Endodermal cell (in vitro differentiated cells): ENCODE data around the gene FAM98B. TPM values are rescaled to one million over a fixed set of nuclear protein-coding genes. Genes with fewer than 3 reads are reported as not detected.

ENCODE experiments used
- DNase-seq: peaks from one replicate; pipeline ENCODE4 v3.0.0-alpha.2; 2017
- H3K27ac ChIP-seq: 2 replicates; pipeline ENCODE4 v1.5.1; 2013; ENCODE audit warnings: mild to moderate bottlenecking, low read depth, low read length, moderate library complexity
- H3K27me3 ChIP-seq: 2 replicates; pipeline ENCODE4 v1.6.1; 2013; ENCODE audit warnings: mild to moderate bottlenecking, low read length, moderate library complexity; ENCODE audit not compliant: insufficient read depth, control insufficient read depth, poor library complexity, severe bottlenecking
- H3K36me3 ChIP-seq: 2 replicates; pipeline ENCODE4 v1.7.0; 2013; ENCODE audit warnings: mild to moderate bottlenecking, low read length, moderate library complexity; ENCODE audit not compliant: control insufficient read depth, insufficient read depth
- H3K4me1 ChIP-seq: one replicate; pipeline ENCODE4 v1.7.0; 2013; ENCODE audit warnings: low read length; ENCODE audit not compliant: control insufficient read depth, insufficient read depth
- H3K4me3 ChIP-seq: 2 replicates; pipeline ENCODE4 v1.5.1; 2013; ENCODE audit warnings: mild to moderate bottlenecking, low read length, moderate library complexity
- H3K9ac ChIP-seq: 2 replicates; pipeline ENCODE4 v1.6.1; 2013; ENCODE audit warnings: mild to moderate bottlenecking, low read length, moderate library complexity; ENCODE audit not compliant: poor library complexity, severe bottlenecking; ENCODE audit errors: extremely low read depth
- H3K9me3 ChIP-seq: 2 replicates; pipeline ENCODE4 v1.6.1; 2013; ENCODE audit warnings: mild to moderate bottlenecking, low read length, moderate library complexity; ENCODE audit not compliant: control insufficient read depth
- H3K27ac Mint-ChIP-seq: 2 replicates; pipeline ENCODE4 v1.8.0; 2020; ENCODE audit warnings: mixed read lengths
- H3K27me3 Mint-ChIP-seq: 2 replicates; pipeline ENCODE4 v1.8.0; 2021; ENCODE audit warnings: mild to moderate bottlenecking, mixed read lengths; ENCODE audit not compliant: insufficient read depth
- H3K36me3 Mint-ChIP-seq: 2 replicates; pipeline ENCODE4 v1.8.0; 2020; ENCODE audit warnings: low read depth, mixed read lengths
- H3K4me1 Mint-ChIP-seq: 2 replicates; pipeline ENCODE4 v1.8.0; 2020; ENCODE audit warnings: mixed read lengths
- H3K4me3 Mint-ChIP-seq: 2 replicates; pipeline ENCODE4 v1.8.0; 2020; ENCODE audit warnings: mild to moderate bottlenecking, moderate library complexity, mixed read lengths
- H3K9me3 Mint-ChIP-seq: 2 replicates; pipeline ENCODE4 v1.8.0; 2020; ENCODE audit warnings: mild to moderate bottlenecking, mixed read lengths
- WGBS, 2 experiments: methylation state at CpG; one replicate each; pipeline versions ENCODE4 v1.1.5 to v1.1.7; 2013; ENCODE audit warnings: missing lambda C conversion rate in 2 of 2, mixed read lengths in 1 of 2; ENCODE audit not compliant: insufficient coverage in 1 of 2, insufficient read length in 1 of 2; 5-methylcytosine and 5-hydroxymethylcytosine counted together
- total RNA-seq, 2 donors: library from RNA; stranded (reverse); fragmentation: NEBNext Ultra II Directional in 1 of 2; extraction: Animal tissue kit (Norgen Biotek cat#: 25700) in 1 of 2; gene quantifications; 2 replicates in 1 of 2; 3 replicates in 1 of 2; pipeline ENCODE4 v1.2.1, GENCODE V29; 2021
- TF ChIP-seq, protein P1 (sequence below): fragments of 200-600 bp; sonication (generic); conservative IDR thresholded peaks from 2 replicates; pipeline ENCODE4 v1.5.0; 2021; ENCODE audit warnings: antibody characterized with exemption, mild to moderate bottlenecking

FAM98B gene
- total RNA-seq, 2 donors from 2014 or later = 54.3 to 55.9 TPM

- H3K9me3 ChIP-seq = no peaks in the 10 kb centered on the region
- no peak for DNase-seq
- H3K36me3 ChIP-seq = peaks cover 61% of the 10 kb centered on the region
- Mint-ChIP-seq H3K27me3 (no peaks in the 10 kb centered on the region), H3K27ac (no peak overlapping the region), H3K4me3 (no peak overlapping the region), H3K9me3 (no peaks in the 10 kb centered on the region), H3K4me1 (no peaks in the 10 kb centered on the region), H3K36me3 (peaks cover 33% of the 10 kb centered on the region)
- no peak overlapping the region for H3K4me3 ChIP-seq
- TF ChIP-seq, protein P1, sequence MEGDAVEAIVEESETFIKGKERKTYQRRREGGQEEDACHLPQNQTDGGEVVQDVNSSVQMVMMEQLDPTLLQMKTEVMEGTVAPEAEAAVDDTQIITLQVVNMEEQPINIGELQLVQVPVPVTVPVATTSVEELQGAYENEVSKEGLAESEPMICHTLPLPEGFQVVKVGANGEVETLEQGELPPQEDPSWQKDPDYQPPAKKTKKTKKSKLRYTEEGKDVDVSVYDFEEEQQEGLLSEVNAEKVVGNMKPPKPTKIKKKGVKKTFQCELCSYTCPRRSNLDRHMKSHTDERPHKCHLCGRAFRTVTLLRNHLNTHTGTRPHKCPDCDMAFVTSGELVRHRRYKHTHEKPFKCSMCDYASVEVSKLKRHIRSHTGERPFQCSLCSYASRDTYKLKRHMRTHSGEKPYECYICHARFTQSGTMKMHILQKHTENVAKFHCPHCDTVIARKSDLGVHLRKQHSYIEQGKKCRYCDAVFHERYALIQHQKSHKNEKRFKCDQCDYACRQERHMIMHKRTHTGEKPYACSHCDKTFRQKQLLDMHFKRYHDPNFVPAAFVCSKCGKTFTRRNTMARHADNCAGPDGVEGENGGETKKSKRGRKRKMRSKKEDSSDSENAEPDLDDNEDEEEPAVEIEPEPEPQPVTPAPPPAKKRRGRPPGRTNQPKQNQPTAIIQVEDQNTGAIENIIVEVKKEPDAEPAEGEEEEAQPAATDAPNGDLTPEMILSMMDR = no peak
- no peak overlapping the region for H3K27ac ChIP-seq
- no peak overlapping the region for H3K9ac ChIP-seq
- 100% methylated on average over 1 of the region's 1 CpG; no CpG with 5 or more reads in 1 of the 2 experiments for WGBS, 2 experiments
- H3K4me1 ChIP-seq = no peaks in the 10 kb centered on the region
- no peaks in the 10 kb centered on the region for H3K27me3 ChIP-seq
Measured at GRCh38 chr15:38476120-38476519, 22.2 kb downstream of the FAM98B start.

- Histone ChIP-seq H3K27ac (no peak overlapping the region), H3K4me3 (no peak overlapping the region), H3K36me3 (peaks cover 64% of the 10 kb centered on the region), H3K27me3 (no peaks in the 10 kb centered on the region), H3K4me1 (no peaks in the 10 kb centered on the region), H3K9ac (no peak overlapping the region), H3K9me3 (no peaks in the 10 kb centered on the region)
- Mint-ChIP-seq H3K36me3 (peaks cover 43% of the 10 kb centered on the region), H3K27ac (no peak overlapping the region), H3K4me1 (no peaks in the 10 kb centered on the region), H3K27me3 (no peaks in the 10 kb centered on the region), H3K9me3 (no peaks in the 10 kb centered on the region), H3K4me3 (no peak overlapping the region)
- TF ChIP-seq, protein P1 = no peak
- no peak for DNase-seq
- 90 to 97% methylated on average over 4 of the region's 4 CpGs for WGBS, 2 experiments
Measured at GRCh38 chr15:38477637-38478036, 23.7 kb downstream of the FAM98B start.

DNA sequence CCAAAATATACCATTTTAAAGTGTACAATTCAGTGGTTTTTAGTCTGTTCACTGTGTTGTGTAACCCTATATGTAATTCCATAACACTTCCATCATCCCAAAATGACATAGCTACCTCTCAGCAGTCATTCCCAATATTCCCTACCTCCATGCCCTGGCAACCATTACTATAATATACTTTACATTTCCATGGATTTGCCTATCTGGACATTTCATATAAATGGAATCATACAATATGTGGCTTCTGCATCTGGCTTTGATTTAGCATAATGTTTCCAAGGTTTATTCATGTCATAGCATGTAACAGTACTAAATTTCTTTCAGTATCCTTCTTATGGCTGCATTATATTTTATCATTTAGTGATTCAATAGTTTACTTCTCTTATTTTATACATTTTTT lies 25.3 kb downstream of the FAM98B start:
- Mint-ChIP-seq H3K27ac (no peak overlapping the region), H3K4me3 (no peak overlapping the region), H3K36me3 (peaks cover 41% of the 10 kb centered on the region), H3K27me3 (no peaks in the 10 kb centered on the region), H3K4me1 (no peaks in the 10 kb centered on the region), H3K9me3 (no peaks in the 10 kb centered on the region)
- H3K36me3 ChIP-seq = peaks cover 64% of the 10 kb centered on the region
- no peaks in the 10 kb centered on the region for H3K27me3 ChIP-seq
- no peak for DNase-seq
- TF ChIP-seq, protein P1 = no peak
- H3K9ac ChIP-seq = no peak overlapping the region
- no peaks in the 10 kb centered on the region for H3K9me3 ChIP-seq
- no peak overlapping the region for H3K4me3 ChIP-seq
- H3K4me1 ChIP-seq = no peaks in the 10 kb centered on the region
- H3K27ac ChIP-seq = no peak overlapping the region
